ENCODE results near the gene SPOCK1. TPM values are rescaled to one million over a fixed set of nuclear protein-coding genes. Genes with fewer than 3 reads are reported as not detected.

The SPOCK1 gene
- total RNA-seq, 1 experiment from 2014 or later: 10.9 TPM

GRCh38 chr5:137086342-137086741 is 412.8 kb downstream of the SPOCK1 start:
- Histone ChIP-seq H3K27me3 (ENCODE audit: insufficient read depth, low read length) (no peaks in the 10 kb centered on the region), H4K20me1 (ENCODE audit: control insufficient read depth, insufficient read depth, insufficient read length) (no peaks in the 10 kb centered on the region), H3K27ac (ENCODE audit: insufficient read length, low read depth, low read length) (no peak overlapping the region), H3T11ph (ENCODE audit: low read length) (no peak overlapping the region), H4K91ac (ENCODE audit: insufficient read length, low read depth, low read length) (no peak overlapping the region), H3K23ac (ENCODE audit: insufficient read length, low read depth, low read length) (no peak overlapping the region), H2AFZ (ENCODE audit: low read length) (no peak overlapping the region), H3K9me3 (ENCODE audit: control insufficient read depth, low read depth, low read length) (no peaks in the 10 kb centered on the region), H3K56ac (ENCODE audit: insufficient read length, low read depth, low read length) (no peak overlapping the region), H2BK120ac (ENCODE audit: low read depth, low read length, poor library complexity, severe bottlenecking) (no peak overlapping the region), H2BK5ac (ENCODE audit: insufficient read length, low read length) (no peak overlapping the region), H3K9ac (ENCODE audit: extremely low read depth, insufficient read length, low read length) (no peak overlapping the region), H3K79me2 (ENCODE audit: insufficient read depth, low read length) (no peaks in the 10 kb centered on the region), H2AK5ac (ENCODE audit: insufficient read length, low read length) (no peak overlapping the region), H3K4ac (ENCODE audit: low read depth, low read length) (no peak overlapping the region), H3K4me1 (ENCODE audit: insufficient read depth, low read length) (peaks cover 13% of the 10 kb centered on the region; the same call in 1 of the 2 replicates), H2BK20ac (ENCODE audit: low read depth, low read length, poor library complexity, severe bottlenecking) (no peak overlapping the region), H3K4me2 (ENCODE audit: insufficient read depth, insufficient read length, low read length) (no peak overlapping the region), H2BK12ac (ENCODE audit: insufficient read length, low read depth, low read length) (no peak overlapping the region), H3K14ac (ENCODE audit: insufficient read depth, low read length) (no peak overlapping the region), H2BK15ac (ENCODE audit: low read depth, low read length) (no peak overlapping the region), H3K79me1 (ENCODE audit: insufficient read depth, low read depth, low read length, poor library complexity, severe bottlenecking) (no peaks in the 10 kb centered on the region), H3K23me2 (ENCODE audit: insufficient read length, low read depth, low read length, poor library complexity, severe bottlenecking) (no peaks in the 10 kb centered on the region), H3K18ac (ENCODE audit: insufficient read length, low read depth, low read length) (no peak overlapping the region), H4K8ac (replicated peaks; ENCODE audit: insufficient read length, low read depth, low read length) (no peak overlapping the region), H4K5ac (ENCODE audit: insufficient read length, low read depth, low read length) (no peak overlapping the region)
- peaks cover 34 to 35% of the 10 kb centered on the region in 2 experiments for H3K4me1 Mint-ChIP-seq
- no peaks in the 10 kb centered on the region; a peak in 1 of 7 replicates for H3K36me3 Mint-ChIP-seq (ENCODE audit: insufficient read depth in 1 of 3, low read depth in 3 of 3)
- H3K27ac Mint-ChIP-seq: no peak overlapping the region
- no peaks in the 10 kb centered on the region; the same call in 1 of the 2 replicates for H3K27me3 Mint-ChIP-seq (ENCODE audit: low read depth)
- H3K9me3 Mint-ChIP-seq: no peaks in the 10 kb centered on the region
- WGBS (ENCODE audit: extremely low coverage, insufficient read length, low lambda C conversion rate): no CpG with 5 or more reads among the region's 5 CpGs
- no peak overlapping the region for H3K4me3 Mint-ChIP-seq
- peak; percentile 38; the same call in 2 of the 3 replicates for TF ChIP-seq CTCF (conservative IDR thresholded peaks at IDR 0.05)
- DNase-seq: no peak

Data from H9 (cell line).